Left lung (tissue), 10 donors: ENCODE results near the gene CLDN20. TPM values are rescaled to one million over a fixed set of nuclear protein-coding genes. Genes with fewer than 3 reads are reported as not detected.
A peak's percentile ranks its signal among the peaks of the same experiment; 100 is the strongest.

Experiments used
- ATAC-seq: fragments of 200-7000 bp; cut with Tn5 transposase; one replicate; pipeline ENCODE4 v1.9.1; 2020; ENCODE audit warnings: moderate library complexity
- DNase-seq, 4 donors: peaks; one replicate each; pipeline ENCODE4 v3.0.0-alpha.2; 2013 to 2020
- H3K27ac ChIP-seq, 2 donors: fragments of 200-600 bp; sonication (generic) in 1 of 2; one replicate each; pipeline versions ENCODE4 v1.5.0 to v1.8.0; 2020 to 2021
- H3K27me3 ChIP-seq, 2 donors: fragments of 200-600 bp; sonication (generic) in 1 of 2; one replicate each; pipeline versions ENCODE4 v1.5.0 to v1.8.0; 2020 to 2021
- H3K36me3 ChIP-seq, 2 donors: fragments of 200-600 bp; sonication (generic) in 1 of 2; one replicate each; pipeline versions ENCODE4 v1.5.0 to v1.8.0; 2020 to 2021
- H3K4me1 ChIP-seq, 2 donors: fragments of 200-600 bp; one replicate each; pipeline ENCODE4 v1.8.0; 2021
- H3K4me3 ChIP-seq, 2 donors: fragments of 200-600 bp; sonication (generic) in 1 of 2; one replicate each; pipeline versions ENCODE4 v1.5.0 to v1.8.0; 2020 to 2021; ENCODE audit warnings: mild to moderate bottlenecking in 1 of 2
- H3K9me3 ChIP-seq, 2 donors: fragments of 200-600 bp; sonication (generic) in 1 of 2; one replicate each; pipeline versions ENCODE4 v1.5.0 to v1.8.0; 2020 to 2021
- CTCF ChIP-seq, 2 donors: fragments of 200-600 bp; sonication (generic) in 1 of 2; IDR thresholded peaks; one replicate each; pipeline versions ENCODE4 v1.5.0 to v1.8.0; 2021; ENCODE audit warnings: antibody characterized with exemption in 2 of 2
- intact Hi-C, 2 donors: fragments of 100-400 bp; cut with DNase I; formaldehyde crosslinking; loops; one replicate each; pipeline versions ENCODE4 v1.11.2 to v1.14.2; 2022
- polyA plus RNA-seq, 6 donors: library from polyadenylated mRNA; unstranded; fragments of 120-200 nt; gene quantifications; one replicate each; pipeline ENCODE4 v1.2.1, GENCODE V29; 2013; ENCODE audit not compliant: insufficient read length in 6 of 6
- total RNA-seq, 2 donors: library from RNA; stranded (reverse); fragmentation: NEBNext Ultra II Directional; extraction: Animal tissue kit (Norgen Biotek cat#: 25700); gene quantifications; one replicate each; pipeline ENCODE4 v1.2.1, GENCODE V29; 2021
- donor health status: DM: no; HTN: yes; CAD: no.
- donor health status: DM: no; HTN: no; CAD: no.

Gene CLDN20
- total and polyA plus RNA-seq, 8 donors, result 1.2 to 4.3 (median 3.0) TPM; not detected in 2

DNA sequence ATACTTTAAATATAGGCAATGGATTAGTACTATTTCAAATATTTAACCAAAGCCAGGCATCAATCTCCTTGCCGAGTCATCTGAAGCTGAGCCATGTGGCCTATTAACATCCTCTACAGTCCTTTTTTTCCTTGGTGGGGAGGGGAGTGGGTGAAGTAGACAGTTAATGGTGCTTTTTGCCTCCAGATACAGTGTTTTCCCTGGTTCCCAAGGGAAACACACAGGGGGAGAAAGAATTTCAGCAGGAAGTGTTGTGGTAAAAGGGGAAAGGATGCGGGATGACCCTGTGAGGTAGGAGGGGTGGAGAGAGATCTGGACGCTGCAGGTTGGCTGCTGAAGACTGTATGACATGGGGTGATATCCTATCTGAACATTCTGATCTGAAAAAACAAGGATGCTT is 9.6 kb downstream of the CLDN20 start:
- H3K4me1 ChIP-seq, result peaks cover 0 to 3% of the 10 kb centered on the region in 2 donors
- peak overlapping the region in 1 of 2 donors; percentile 5 for H3K27ac ChIP-seq
- no peak for TF ChIP-seq CTCF (IDR thresholded peaks at IDR 0.05)
- H3K27me3 ChIP-seq, result no peaks in the 10 kb centered on the region
- H3K9me3 ChIP-seq, result no peaks in the 10 kb centered on the region
- peaks cover 0 to 9% of the 10 kb centered on the region in 2 donors for H3K36me3 ChIP-seq
- intact Hi-C loops, result no loop called here
- DNase-seq, result no peak
- ATAC-seq, result peak; percentile 55
- no peak overlapping the region for H3K4me3 ChIP-seq

DNA sequence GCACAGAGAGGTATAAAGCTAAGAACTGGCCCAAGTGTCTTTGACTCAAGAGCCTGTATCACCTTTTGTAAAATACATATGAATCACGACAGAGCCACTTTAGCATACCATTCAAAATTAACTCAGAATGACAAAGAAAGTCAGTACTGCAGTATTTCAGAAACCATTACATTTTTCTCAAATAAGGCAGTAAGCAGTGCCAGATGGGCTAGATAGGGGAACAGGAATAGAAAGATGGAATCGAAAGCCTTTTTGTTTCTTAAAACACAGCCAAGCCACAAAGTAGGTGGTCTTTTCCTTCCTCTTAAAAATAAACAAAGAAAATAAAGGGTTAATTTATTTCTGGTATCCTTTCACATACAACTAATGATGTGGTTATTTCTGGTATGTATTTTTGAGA is 10.3 kb downstream of the CLDN20 start:
- no peaks in the 10 kb centered on the region for H3K27me3 ChIP-seq
- H3K4me3 ChIP-seq, result no peak overlapping the region
- H3K27ac ChIP-seq, result no peak overlapping the region
- peaks cover 0 to 3% of the 10 kb centered on the region in 2 donors for H3K4me1 ChIP-seq
- DNase-seq, result no peak
- TF ChIP-seq CTCF (IDR thresholded peaks at IDR 0.05), result no peak
- no peak for ATAC-seq
- intact Hi-C loops, result no loop called here
- H3K36me3 ChIP-seq, result peaks cover 0 to 9% of the 10 kb centered on the region in 2 donors
- H3K9me3 ChIP-seq, result no peaks in the 10 kb centered on the region

DNA sequence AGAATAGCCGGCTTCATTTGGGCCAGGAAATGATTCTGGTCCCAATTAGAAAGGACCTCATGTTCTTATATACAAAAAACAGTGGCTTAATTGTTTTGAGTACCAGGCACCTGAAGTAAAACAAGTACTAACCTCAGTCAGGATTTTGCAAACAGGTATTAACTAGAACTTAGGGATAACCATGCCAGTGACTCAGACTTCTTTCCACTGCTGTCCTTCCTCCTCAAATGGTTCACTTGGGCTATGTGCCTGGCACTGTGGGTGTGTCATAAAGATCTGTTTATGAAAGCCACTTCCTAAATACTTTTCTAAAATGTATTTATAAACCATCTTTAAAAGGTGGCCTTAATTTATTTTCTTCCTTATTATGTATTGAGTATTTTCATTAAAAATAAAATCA is 10.7 kb downstream of the CLDN20 start:
- Histone ChIP-seq H3K4me1 (peaks cover 0 to 3% of the 10 kb centered on the region in 2 donors), H3K4me3 (no peak overlapping the region), H3K36me3 (peaks cover 0 to 9% of the 10 kb centered on the region in 2 donors), H3K9me3 (no peaks in the 10 kb centered on the region), H3K27ac (no peak overlapping the region), H3K27me3 (no peaks in the 10 kb centered on the region)
- intact Hi-C loops, result no loop called here
- TF ChIP-seq CTCF (IDR thresholded peaks at IDR 0.05), result no peak
- ATAC-seq, result peak; percentile 41
- DNase-seq, result no peak

GRCh38 chr6:155275808-155276480 is 12.1 kb downstream of the CLDN20 start:
- intact Hi-C loops, result no loop called here
- no peak for TF ChIP-seq CTCF (IDR thresholded peaks at IDR 0.05)

GRCh38 chr6:155276638-155277037 is 12.8 kb downstream of the CLDN20 start:
- H3K4me3 ChIP-seq, result no peak overlapping the region
- H3K9me3 ChIP-seq, result no peaks in the 10 kb centered on the region
- H3K4me1 ChIP-seq, result peaks cover 0 to 3% of the 10 kb centered on the region in 2 donors
- H3K36me3 ChIP-seq, result peaks cover 0 to 9% of the 10 kb centered on the region in 2 donors
- H3K27ac ChIP-seq, result peak overlapping the region in 1 of 2 donors; percentile 5
- DNase-seq (no peak), ATAC-seq (no peak)
- H3K27me3 ChIP-seq, result no peaks in the 10 kb centered on the region
- no peak for TF ChIP-seq CTCF (IDR thresholded peaks at IDR 0.05)
- intact Hi-C loops, result no loop called here

More at GRCh38 chr6:155275808-155276480, 12.1 kb downstream of the CLDN20 start:
- Histone ChIP-seq H3K36me3 (peaks cover 0 to 9% of the 10 kb centered on the region in 2 donors), H3K4me3 (no peak overlapping the region), H3K27me3 (no peaks in the 10 kb centered on the region), H3K4me1 (peaks cover 0 to 3% of the 10 kb centered on the region in 2 donors), H3K9me3 (no peaks in the 10 kb centered on the region), H3K27ac (no peak overlapping the region)
- ATAC-seq, result no peak
- no peak for DNase-seq
